ENCODE results near the gene SGPL1.

SGPL1 gene

GRCh38 chr10:70890917-70891431 is 75.2 kb downstream of the SGPL1 start:
- TF ChIP-seq EGR1 (IDR thresholded peaks at IDR 0.05): no peak
- TF ChIP-seq YY1 (IDR thresholded peaks at IDR 0.05; ENCODE audit: low read depth): no peak
- TF ChIP-seq USF1 (IDR thresholded peaks at IDR 0.05): peak; percentile 73
- TF ChIP-seq TEAD4 (IDR thresholded peaks at IDR 0.05): no peak
- peak; percentile 51 for TF ChIP-seq MAX (IDR thresholded peaks at IDR 0.05)
- TF ChIP-seq EP300 (IDR thresholded peaks at IDR 0.05; ENCODE audit: borderline replicate concordance): no peak
- TF ChIP-seq ZBTB7A (IDR thresholded peaks at IDR 0.05; ENCODE audit: low read depth): no peak
- TF ChIP-seq, protein P1, sequence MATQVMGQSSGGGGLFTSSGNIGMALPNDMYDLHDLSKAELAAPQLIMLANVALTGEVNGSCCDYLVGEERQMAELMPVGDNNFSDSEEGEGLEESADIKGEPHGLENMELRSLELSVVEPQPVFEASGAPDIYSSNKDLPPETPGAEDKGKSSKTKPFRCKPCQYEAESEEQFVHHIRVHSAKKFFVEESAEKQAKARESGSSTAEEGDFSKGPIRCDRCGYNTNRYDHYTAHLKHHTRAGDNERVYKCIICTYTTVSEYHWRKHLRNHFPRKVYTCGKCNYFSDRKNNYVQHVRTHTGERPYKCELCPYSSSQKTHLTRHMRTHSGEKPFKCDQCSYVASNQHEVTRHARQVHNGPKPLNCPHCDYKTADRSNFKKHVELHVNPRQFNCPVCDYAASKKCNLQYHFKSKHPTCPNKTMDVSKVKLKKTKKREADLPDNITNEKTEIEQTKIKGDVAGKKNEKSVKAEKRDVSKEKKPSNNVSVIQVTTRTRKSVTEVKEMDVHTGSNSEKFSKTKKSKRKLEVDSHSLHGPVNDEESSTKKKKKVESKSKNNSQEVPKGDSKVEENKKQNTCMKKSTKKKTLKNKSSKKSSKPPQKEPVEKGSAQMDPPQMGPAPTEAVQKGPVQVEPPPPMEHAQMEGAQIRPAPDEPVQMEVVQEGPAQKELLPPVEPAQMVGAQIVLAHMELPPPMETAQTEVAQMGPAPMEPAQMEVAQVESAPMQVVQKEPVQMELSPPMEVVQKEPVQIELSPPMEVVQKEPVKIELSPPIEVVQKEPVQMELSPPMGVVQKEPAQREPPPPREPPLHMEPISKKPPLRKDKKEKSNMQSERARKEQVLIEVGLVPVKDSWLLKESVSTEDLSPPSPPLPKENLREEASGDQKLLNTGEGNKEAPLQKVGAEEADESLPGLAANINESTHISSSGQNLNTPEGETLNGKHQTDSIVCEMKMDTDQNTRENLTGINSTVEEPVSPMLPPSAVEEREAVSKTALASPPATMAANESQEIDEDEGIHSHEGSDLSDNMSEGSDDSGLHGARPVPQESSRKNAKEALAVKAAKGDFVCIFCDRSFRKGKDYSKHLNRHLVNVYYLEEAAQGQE (IDR thresholded peaks at IDR 0.05; ENCODE audit: low read depth): peak; percentile 39; the same call in 1 of the 2 replicates
- TF ChIP-seq TAF1 (IDR thresholded peaks at IDR 0.05; ENCODE audit: low read depth): no peak
- no peak for TF ChIP-seq FOXM1 (IDR thresholded peaks at IDR 0.05; ENCODE audit: borderline replicate concordance, low read depth)
- no peak for TF ChIP-seq CEBPB (IDR thresholded peaks at IDR 0.05)

DNA sequence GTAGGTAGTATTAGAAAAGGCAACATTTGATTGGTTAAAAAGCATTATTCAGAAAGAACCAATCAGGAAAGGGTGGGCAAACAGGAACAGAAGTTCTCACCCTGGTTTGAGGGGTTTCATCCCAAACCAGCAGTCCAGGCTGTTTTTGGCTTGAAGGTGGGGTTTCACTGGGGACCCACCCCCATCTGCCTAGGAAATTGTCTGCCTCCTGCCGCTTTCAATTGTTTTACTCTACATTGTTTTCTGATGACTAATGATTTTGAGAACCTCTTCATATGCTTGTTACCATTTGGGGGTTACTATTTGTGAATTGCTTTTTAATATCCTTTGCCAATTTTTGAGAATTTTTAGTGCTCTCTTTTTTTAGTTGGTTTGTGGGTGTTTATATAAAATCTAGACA is 75.9 kb downstream of the SGPL1 start:
- no peak for TF ChIP-seq YY1 (IDR thresholded peaks at IDR 0.05; ENCODE audit: low read depth)
- 0 out of 2 replicates have a peak, but pooled peaks have one; percentile 27 for TF ChIP-seq FOXM1 (IDR thresholded peaks at IDR 0.05; ENCODE audit: borderline replicate concordance, low read depth)
- TF ChIP-seq ZBTB7A (IDR thresholded peaks at IDR 0.05; ENCODE audit: low read depth): no peak
- no peak for TF ChIP-seq CEBPB (IDR thresholded peaks at IDR 0.05)
- peak; percentile 74 for TF ChIP-seq TEAD4 (IDR thresholded peaks at IDR 0.05)
- TF ChIP-seq NFIC (IDR thresholded peaks at IDR 0.05): no peak
- TF ChIP-seq EP300 (IDR thresholded peaks at IDR 0.05; ENCODE audit: borderline replicate concordance): no peak
- no peak for TF ChIP-seq TAF1 (IDR thresholded peaks at IDR 0.05; ENCODE audit: low read depth)

- TF ChIP-seq TCF12 (IDR thresholded peaks at IDR 0.05; ENCODE audit: low read depth) (no peak), MAX (IDR thresholded peaks at IDR 0.05) (no peak), TEAD4 (IDR thresholded peaks at IDR 0.05) (no peak)
Observed at GRCh38 chr10:70892631-70893030, 76.9 kb downstream of the SGPL1 start.

DNA sequence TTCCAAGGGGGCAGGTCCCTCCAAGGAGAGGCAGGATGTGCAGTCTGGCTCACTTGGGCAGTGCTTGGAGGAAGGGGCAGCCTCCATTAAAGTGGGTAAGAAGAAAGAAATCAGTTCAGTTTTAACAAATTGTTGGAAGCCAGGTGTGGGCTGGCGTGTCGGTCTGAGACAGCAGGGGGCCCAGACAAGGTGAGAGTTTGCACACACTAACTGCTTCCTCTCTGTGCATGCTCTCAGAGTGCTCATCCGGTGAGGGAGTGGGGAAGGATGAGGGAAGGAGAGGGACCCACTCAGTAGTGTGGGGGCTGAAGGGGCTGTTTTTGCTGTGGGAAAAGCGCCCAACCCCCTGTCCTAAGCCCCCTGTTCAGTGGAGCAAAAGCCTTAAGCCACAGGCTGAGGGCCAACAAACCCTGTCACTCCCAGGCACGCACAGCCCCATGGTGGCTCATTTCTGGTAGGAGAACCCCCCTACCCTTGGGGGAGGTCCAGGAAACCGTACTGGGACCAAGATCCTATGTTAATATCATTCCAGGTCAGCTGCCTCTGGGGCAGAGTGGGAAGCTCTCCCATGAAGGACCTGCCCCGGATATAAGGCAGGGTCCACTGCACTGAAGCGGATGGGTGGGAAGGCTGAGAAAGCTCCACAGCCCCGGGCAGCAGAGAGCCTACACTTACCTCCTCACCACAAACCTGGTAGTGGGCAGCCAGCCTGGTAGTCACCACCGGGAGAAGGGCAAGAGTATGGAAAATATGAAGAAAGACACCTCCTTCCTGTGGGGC is 77.7 kb downstream of the SGPL1 start:
- TF ChIP-seq USF1 (IDR thresholded peaks at IDR 0.05): no peak
- TF ChIP-seq RAD21 (IDR thresholded peaks at IDR 0.05; ENCODE audit: low read depth): no peak
- no peak for TF ChIP-seq CEBPB (IDR thresholded peaks at IDR 0.05)
- no peak for TF ChIP-seq YY1 (IDR thresholded peaks at IDR 0.05; ENCODE audit: low read depth)
- no peak for TF ChIP-seq CREB1 (IDR thresholded peaks at IDR 0.05; ENCODE audit: low read depth)
- TF ChIP-seq EGR1 (IDR thresholded peaks at IDR 0.05): no peak
- no peak for TF ChIP-seq ZBTB7A (IDR thresholded peaks at IDR 0.05; ENCODE audit: low read depth)
- no peak for TF ChIP-seq NFIC (IDR thresholded peaks at IDR 0.05)
- TF ChIP-seq TAF1 (IDR thresholded peaks at IDR 0.05; ENCODE audit: low read depth): no peak
- TF ChIP-seq EP300 (IDR thresholded peaks at IDR 0.05; ENCODE audit: borderline replicate concordance): no peak
- no peak for TF ChIP-seq MAX (IDR thresholded peaks at IDR 0.05)
- TF ChIP-seq, protein P1 (IDR thresholded peaks at IDR 0.05; ENCODE audit: low read depth): no peak
- no peak for TF ChIP-seq FOXM1 (IDR thresholded peaks at IDR 0.05; ENCODE audit: borderline replicate concordance, low read depth)
- no peak for TF ChIP-seq TCF12 (IDR thresholded peaks at IDR 0.05; ENCODE audit: low read depth)
- no peak for TF ChIP-seq TEAD4 (IDR thresholded peaks at IDR 0.05)

DNA sequence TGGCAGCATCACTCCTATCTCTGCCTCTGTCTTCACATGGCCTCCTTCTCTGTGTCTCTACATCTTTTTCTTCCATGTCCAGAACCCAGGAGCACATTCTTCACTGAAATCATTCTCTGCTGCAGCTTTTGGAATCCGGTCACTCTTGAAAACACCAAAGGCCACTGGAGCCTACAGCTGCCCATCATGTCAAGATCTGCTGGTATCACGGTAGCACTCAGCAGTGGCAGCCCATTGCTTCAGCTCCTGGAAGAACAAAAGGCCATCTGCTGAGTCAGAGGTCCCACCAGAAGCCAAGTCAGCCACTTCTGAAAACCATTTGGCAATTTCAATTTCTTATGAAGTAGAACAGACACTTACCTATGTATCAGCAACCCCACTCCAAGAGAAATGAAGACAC is 78.7 kb downstream of the SGPL1 start:
- no peak for TF ChIP-seq USF1 (IDR thresholded peaks at IDR 0.05)
- TF ChIP-seq TAF1 (IDR thresholded peaks at IDR 0.05; ENCODE audit: low read depth): no peak
- TF ChIP-seq FOXM1 (IDR thresholded peaks at IDR 0.05; ENCODE audit: borderline replicate concordance, low read depth): no peak
- no peak for TF ChIP-seq EGR1 (IDR thresholded peaks at IDR 0.05)
- TF ChIP-seq EP300 (IDR thresholded peaks at IDR 0.05; ENCODE audit: borderline replicate concordance): no peak

Measured in Ishikawa (cell line).